GM21619 (cell line): Measurements from ENCODE around the gene LRMDA.
A peak's percentile ranks its signal among the peaks of the same experiment; 100 is the strongest.

Source experiments
- ATAC-seq: cut with Tn5 transposase; IDR thresholded peaks from one replicate; pipeline ENCODE4 v1.9.1; 2021; ENCODE audit not compliant: unreplicated experiment

The LRMDA gene

GRCh38 chr10:76302961-76303630, 871.7 kb downstream of the LRMDA start:
- ATAC-seq = no peak

DNA sequence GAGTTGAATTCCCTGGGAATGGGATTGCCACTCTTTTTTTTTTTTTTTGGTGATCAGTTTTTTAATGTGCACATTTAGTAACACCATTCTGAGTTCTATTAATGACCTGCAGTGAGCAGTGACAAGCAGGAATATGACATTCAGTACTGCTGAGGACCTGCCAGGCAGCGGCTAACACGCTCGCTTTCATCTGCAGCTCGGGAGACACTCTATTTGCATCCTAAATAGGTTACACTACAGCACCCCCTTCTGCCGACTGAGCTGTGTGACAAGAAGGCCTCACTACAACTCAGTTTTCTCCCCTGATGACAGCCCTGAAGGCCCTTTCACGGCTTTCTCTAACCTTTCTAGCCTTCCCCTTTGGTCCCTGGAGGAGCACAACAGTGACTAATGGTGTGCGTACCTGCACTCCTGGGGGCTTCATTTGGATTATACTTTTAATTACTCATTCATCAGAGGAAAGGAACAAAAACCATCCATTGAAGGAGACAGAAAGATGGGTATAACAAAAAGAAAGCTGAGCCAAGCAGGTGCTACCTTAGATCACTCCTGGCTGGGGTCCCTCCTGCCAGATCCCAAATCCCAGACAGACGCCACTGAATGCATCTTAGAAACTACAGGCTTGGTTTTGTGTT, 872.4 kb downstream of the LRMDA start:
- peak; percentile 62 for ATAC-seq

DNA sequence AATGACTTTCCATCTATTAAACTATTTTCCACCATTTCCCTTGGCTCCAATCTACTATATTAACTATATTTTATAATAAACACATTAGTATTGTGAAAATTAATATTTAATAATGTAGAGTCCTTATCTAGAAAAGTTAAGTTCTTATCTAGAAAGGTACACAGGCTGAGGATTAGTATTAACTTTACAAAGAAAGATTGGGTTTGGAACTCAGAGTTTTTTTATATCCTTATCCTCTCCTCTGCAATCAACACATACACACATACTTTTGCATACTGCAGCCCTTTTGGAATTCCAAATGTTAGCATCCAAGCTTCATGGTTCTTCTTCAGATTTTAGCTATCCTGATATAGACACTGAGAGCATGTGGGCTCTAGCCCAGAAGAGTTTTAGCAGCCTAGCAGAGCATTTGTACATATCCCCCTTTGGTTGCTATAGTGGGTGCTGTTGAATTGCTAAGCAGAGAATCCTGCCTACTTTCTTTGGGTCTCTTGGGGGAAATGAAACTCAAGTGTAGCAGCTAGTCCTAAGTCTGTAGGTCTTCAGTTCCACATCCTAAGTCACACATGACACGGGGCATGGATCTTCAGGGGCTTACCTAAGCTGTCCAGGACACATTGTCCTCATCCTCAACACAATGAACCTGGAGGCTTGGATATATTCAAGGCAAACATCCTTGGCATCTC, 874.6 kb downstream of the LRMDA start:
- ATAC-seq = no peak

DNA sequence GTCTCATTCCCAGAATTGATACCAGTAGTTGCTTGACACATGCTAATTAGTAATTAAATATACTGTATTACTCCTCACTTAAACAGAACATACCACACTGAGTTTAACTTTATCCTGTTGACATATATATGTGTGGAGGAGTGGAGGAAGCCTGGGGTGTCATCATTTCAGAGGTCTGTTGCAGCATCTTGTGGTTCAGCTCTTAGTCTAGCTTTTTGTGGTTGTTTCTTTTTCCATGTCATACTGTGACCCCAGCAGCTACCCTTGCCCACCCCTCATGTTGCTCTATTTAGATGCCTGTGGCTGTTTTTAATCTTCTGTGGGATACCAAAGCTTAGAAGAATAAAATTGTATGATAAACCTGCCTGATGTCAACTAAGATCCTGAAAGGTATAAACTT, 875.4 kb downstream of the LRMDA start:
- ATAC-seq = no peak

- no peak for ATAC-seq
These were observed 877.6 kb downstream of the LRMDA start for GRCh38 chr10:76309070-76309469.

DNA sequence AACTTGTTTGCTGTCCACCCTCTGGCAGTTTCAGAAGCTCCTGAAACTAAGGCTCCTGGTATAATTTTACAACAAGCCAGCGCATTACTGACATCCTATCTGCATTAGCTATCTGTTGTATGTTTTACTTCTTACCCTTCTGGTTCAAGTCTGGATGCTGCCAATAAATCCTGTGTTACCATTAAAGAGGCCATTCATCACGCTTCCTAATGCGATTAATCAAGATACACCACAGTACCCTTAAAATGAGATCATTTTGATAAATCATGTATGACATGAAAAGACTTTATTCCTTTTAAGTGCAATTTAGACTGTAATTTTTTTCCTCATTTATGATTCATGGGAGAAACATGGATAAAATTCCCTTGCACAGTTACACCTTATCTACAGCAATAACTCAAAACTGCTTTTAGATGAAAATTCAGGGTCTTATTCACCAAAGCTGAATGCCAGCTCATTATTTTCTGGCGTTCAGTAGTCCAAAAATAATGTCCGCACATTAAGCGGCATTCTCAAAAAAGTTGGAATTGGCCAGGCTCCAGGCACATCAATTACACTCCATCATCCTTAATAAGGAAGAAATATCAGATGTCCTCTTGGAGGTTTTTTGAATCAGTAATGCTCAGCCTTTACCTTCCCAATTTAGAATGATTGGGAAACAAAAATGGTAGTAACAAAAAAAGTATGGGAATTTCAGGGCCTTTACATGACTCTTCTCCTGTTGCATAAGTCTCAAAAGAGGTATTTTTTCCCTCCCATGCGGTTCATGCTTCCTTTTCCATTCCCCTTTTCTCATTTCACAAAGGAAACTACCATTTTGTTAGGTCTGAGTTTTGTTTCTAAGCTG, 878.5 kb downstream of the LRMDA start:
- no peak for ATAC-seq

DNA sequence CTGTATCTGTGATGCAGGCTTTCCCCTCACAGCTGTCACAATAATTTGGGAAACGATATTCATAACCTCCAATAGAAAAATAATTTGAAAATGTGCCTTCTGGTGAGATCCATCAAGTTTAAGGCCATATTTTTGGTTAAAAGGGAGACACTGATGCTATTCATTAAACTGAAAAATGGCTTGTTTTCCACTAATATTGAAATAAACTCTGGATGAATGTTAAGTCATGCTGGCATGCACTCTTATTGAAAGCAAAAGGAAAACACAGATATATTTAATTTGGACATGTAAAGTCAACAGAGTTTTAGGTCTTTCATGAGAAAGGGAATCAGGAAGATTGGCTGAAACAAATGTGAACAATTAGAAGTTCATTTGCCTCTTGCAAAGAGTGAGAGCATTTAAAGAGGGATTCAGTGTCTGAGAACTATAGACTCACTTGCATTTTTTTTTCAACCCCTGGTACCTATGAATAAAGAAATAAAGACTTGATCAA, 879.2 kb downstream of the LRMDA start:
- ATAC-seq = no peak

DNA sequence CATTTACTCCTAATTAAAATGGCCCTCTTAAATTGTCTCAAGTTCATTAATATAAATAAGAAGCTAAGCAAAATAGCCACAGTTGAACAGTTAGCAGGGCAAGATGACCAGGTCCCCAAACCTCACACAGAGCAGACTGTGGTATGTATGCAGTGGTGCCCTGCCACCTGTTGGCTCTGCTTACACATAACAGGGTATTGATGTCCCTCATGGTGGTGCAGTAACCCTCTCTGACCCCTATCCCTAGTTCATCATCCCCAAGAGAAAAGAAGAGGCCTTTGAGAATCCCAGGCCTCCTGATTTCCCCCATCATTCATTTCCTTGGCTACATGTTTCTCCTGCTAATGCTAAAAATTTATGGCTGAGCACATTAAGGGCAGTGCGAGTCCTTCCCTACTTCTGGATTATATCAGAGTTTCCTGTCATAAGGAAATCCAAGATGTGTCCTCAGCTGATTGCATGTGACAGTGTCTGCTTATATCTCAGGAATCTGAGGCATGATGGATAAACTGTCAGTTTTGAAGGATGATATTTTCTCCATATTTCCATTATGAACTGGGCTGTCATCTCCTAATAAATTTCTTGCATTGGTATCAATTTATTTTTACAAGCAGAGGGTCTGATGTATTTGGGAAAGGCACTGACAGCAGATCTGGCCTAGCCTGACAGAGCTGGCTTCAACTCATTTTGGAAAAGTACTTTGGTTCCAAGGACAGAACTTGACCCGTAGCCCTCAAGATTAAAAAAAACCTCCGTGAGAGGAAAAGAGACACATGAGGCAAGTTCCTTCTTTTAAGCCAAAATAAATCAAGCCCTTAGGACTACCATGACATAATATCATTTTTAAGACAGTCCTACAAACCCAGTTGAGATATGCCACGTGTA, 880.6 kb downstream of the LRMDA start:
- no peak for ATAC-seq

DNA sequence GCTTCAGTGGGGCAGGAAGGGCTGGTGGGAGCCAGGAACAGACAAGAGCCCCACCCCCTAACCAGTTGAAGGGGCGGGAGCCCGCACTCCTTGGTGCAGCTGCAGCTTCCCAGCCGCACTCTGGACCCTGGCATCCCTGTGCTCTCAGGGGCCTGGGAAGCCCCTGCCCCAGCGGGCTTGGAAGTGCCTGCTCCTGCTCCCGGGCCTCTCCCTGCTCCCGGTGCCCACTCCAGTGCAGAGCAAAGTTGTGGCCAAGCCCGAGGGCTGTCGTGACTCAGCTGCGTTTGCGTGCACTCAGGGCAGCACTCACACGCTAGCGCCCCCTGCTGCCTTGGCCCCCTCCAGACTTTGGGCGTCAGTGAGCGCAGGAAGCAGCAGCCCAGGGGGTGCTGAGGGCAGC, 883.8 kb downstream of the LRMDA start:
- ATAC-seq = no peak

- no peak for ATAC-seq
These were observed 884.8 kb downstream of the LRMDA start for GRCh38 chr10:76316234-76316633.

DNA sequence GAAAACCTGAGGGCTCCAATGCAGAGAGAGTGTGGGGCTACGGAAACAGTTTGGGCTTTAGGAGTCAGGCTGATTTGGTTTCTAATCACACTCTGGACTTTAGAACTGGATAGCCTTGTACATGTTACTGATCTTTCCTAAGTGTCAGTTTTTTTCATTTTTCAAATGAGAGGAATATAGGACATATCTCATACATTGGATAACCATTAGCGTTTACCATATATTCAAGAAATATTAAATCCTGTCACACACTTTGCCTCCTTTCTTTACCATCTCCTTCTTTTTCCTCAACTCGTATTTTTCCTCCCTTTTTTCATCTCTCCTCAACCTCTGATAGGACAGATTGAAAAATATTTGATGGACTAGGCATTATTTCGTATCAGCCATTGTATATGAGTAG, 885.7 kb downstream of the LRMDA start:
- ATAC-seq = no peak

DNA sequence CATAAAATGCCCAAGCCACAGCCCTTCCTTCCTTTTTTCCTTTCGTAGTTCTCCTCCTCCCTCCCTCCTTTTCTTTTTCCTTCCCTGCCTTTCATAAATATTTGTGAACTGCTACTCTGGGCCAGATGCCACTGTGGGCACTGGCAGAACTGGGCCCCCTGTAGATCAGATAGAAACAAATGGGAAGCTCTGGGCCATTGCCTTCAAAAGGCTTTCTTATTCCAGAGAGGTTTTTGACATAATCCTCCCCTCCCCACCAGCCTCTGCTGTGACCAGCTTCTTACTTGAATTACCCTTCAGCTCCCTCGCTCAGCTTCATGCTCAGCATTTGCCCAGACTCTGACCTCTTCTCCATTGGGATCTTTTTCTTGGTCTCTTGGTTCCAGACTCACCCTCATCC, 886.8 kb downstream of the LRMDA start:
- ATAC-seq = no peak

DNA sequence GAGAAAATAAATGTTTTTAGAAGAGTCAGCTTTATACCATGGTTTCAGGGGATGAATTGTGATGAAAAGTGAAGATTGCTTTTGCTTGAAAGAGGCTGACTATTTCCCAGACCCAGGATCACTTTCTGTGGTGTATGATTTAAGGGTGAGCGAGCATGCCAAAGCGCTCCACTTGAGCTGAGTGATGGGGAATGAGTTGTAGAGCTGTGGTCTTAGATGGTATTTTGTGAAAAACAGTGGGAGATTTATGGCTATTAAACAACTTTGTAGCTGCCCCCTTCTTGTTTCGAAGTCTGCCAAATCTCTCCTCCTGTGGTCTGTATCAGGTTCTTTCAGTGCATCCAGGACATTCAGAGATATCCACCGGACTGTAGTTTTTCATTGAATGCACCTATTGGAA, 888.2 kb downstream of the LRMDA start:
- no peak for ATAC-seq

DNA sequence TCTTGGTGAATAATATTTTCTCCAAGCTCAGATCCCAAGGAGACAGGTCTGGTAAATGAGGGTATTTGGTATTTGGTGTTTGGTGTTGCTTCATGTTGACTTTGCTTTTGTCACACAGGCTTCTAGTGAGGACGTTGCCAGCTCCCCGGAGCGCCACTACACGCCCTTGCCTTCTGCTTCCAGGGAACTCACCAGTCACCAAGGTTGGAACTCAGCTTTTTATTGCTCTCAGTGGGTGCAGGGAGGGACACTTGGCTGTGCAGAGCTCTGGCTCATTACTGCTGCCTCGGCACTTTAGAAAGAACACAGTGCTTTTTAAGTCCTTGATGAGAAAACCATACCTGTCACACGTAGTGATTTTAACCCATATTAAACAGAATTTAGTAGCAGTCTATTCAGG, 892.9 kb downstream of the LRMDA start:
- no peak for ATAC-seq

GRCh38 chr10:76327441-76327840, 896.0 kb downstream of the LRMDA start:
- no peak for ATAC-seq

GRCh38 chr10:76328348-76328747, 896.9 kb downstream of the LRMDA start:
- no peak for ATAC-seq

DNA sequence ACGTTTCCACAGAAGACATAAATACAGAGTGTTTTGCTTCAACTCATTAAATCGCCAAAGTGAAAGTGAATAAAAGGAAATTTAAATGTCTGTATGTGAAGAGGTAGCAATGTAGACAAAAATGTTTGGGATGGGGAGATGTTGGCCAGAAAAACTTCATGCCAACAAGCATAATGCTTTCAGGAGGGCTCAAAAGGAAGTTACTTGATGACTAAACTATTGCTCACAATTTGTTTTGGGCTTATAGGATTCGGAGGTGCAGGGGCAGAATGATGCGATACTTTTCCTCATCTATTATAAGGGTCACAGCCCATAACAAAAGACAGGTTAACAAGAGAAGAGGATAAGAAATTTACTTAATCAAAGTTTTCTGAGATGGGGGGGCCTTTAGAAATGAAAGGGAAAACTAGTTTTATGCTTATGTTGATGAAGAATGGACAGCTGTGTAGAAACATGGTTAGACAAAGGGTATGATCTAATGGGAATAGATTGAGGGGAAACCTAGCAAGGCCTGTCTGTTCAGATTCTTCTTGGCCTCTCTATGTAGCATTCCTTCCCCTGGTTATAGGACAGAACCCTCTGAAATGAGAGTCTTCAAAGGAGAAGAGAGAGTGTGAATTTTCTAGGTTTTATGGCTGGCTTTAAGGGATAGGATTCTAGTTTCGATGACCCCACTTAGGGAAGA, 898.6 kb downstream of the LRMDA start:
- ATAC-seq = no peak

- ATAC-seq = no peak
These were observed 900.3 kb downstream of the LRMDA start for GRCh38 chr10:76331742-76332141.

- no peak for ATAC-seq
These were observed 901.9 kb downstream of the LRMDA start for GRCh38 chr10:76333326-76333725.

GRCh38 chr10:76333796-76334195, 902.4 kb downstream of the LRMDA start:
- ATAC-seq = no peak
